WTC11 (cell line): ENCODE data around the gene MX1.

Experiments used
- IRF2 ChIP-seq: sonication (generic); formaldehyde crosslinking; IDR thresholded peaks from 2 replicates; pipeline ENCODE4 v1.8.0; 2022; ENCODE audit warnings: low read depth, missing genetic modification reagents, borderline replicate concordance
- JUN ChIP-seq: sonication (generic); formaldehyde crosslinking; IDR thresholded peaks from 2 replicates; pipeline ENCODE4 v1.8.0; 2023; ENCODE audit warnings: mild to moderate bottlenecking, missing genetic modification reagents
- MAX ChIP-seq: sonication (generic); formaldehyde crosslinking; IDR thresholded peaks from 2 replicates; pipeline ENCODE4 v1.8.0; 2022; ENCODE audit warnings: mild to moderate bottlenecking, missing genetic modification reagents
- MYBL2 ChIP-seq: sonication (generic); formaldehyde crosslinking; IDR thresholded peaks from 2 replicates; pipeline ENCODE4 v1.8.1; 2023; ENCODE audit warnings: mild to moderate bottlenecking, moderate library complexity, missing genetic modification reagents
- NFYB ChIP-seq: sonication (generic); formaldehyde crosslinking; conservative IDR thresholded peaks from 2 replicates; pipeline ENCODE4 v1.8.0; 2022; ENCODE audit warnings: low read depth, missing genetic modification reagents
- OVOL2 ChIP-seq: fragments of 250-450 bp; sonication (Bioruptor Pico); IDR thresholded peaks from 2 replicates; pipeline ENCODE4 v1.9.0; 2021; ENCODE audit warnings: mild to moderate bottlenecking, borderline replicate concordance
- RELA ChIP-seq: sonication (generic); formaldehyde crosslinking; IDR thresholded peaks from 2 replicates; pipeline ENCODE4 v1.8.1; 2022; ENCODE audit warnings: missing genetic modification reagents, mild to moderate bottlenecking, borderline replicate concordance
- SMAD4 ChIP-seq: sonication (generic); formaldehyde crosslinking; IDR thresholded peaks from 2 replicates; pipeline ENCODE4 v1.8.0; 2022; ENCODE audit warnings: mild to moderate bottlenecking, missing genetic modification reagents
- TEAD4 ChIP-seq: sonication (generic); formaldehyde crosslinking; IDR thresholded peaks from 2 replicates; pipeline ENCODE4 v1.8.0; 2022; ENCODE audit warnings: mild to moderate bottlenecking, missing genetic modification reagents
- ZNF232 ChIP-seq: sonication (generic); formaldehyde crosslinking; IDR thresholded peaks from 2 replicates; pipeline ENCODE4 v1.8.0; 2022; ENCODE audit warnings: mild to moderate bottlenecking, missing genetic modification reagents
- ZNF317 ChIP-seq: sonication (generic); formaldehyde crosslinking; IDR thresholded peaks from 2 replicates; pipeline ENCODE4 v1.8.1; 2023; ENCODE audit warnings: low read depth, mild to moderate bottlenecking, moderate library complexity, missing genetic modification reagents, borderline replicate concordance
- TF ChIP-seq, protein P1 (sequence below): sonication (generic); formaldehyde crosslinking; IDR thresholded peaks from 2 replicates; pipeline ENCODE4 v1.8.1; 2022; ENCODE audit warnings: low read depth, missing genetic modification reagents, borderline replicate concordance
- TF ChIP-seq, protein P2 (sequence below): fragments of 200-600 bp; IDR thresholded peaks from 2 replicates; pipeline ENCODE4 v1.8.0; 2022; ENCODE audit warnings: antibody characterized with exemption

GRCh38 chr21:41453761-41454160 is 27.7 kb downstream of the MX1 start:
- TF ChIP-seq, protein P1, sequence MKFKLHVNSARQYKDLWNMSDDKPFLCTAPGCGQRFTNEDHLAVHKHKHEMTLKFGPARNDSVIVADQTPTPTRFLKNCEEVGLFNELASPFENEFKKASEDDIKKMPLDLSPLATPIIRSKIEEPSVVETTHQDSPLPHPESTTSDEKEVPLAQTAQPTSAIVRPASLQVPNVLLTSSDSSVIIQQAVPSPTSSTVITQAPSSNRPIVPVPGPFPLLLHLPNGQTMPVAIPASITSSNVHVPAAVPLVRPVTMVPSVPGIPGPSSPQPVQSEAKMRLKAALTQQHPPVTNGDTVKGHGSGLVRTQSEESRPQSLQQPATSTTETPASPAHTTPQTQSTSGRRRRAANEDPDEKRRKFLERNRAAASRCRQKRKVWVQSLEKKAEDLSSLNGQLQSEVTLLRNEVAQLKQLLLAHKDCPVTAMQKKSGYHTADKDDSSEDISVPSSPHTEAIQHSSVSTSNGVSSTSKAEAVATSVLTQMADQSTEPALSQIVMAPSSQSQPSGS (CRISPR knock-in tag): no peak
- TF ChIP-seq IRF2 (CRISPR knock-in tag) (no peak), TEAD4 (no peak), MYBL2 (no peak), SMAD4 (CRISPR knock-in tag) (no peak), MAX (no peak), ZNF232 (CRISPR knock-in tag) (no peak), NFYB (CRISPR knock-in tag) (no peak), ZNF317 (CRISPR knock-in tag) (no peak), OVOL2 (CRISPR knock-in tag) (no peak), JUN (CRISPR knock-in tag) (no peak), RELA (CRISPR knock-in tag) (no peak)
- TF ChIP-seq, protein P2, sequence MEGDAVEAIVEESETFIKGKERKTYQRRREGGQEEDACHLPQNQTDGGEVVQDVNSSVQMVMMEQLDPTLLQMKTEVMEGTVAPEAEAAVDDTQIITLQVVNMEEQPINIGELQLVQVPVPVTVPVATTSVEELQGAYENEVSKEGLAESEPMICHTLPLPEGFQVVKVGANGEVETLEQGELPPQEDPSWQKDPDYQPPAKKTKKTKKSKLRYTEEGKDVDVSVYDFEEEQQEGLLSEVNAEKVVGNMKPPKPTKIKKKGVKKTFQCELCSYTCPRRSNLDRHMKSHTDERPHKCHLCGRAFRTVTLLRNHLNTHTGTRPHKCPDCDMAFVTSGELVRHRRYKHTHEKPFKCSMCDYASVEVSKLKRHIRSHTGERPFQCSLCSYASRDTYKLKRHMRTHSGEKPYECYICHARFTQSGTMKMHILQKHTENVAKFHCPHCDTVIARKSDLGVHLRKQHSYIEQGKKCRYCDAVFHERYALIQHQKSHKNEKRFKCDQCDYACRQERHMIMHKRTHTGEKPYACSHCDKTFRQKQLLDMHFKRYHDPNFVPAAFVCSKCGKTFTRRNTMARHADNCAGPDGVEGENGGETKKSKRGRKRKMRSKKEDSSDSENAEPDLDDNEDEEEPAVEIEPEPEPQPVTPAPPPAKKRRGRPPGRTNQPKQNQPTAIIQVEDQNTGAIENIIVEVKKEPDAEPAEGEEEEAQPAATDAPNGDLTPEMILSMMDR: no peak
